HG02588 (cell line): Measurements from ENCODE around the gene CCDC27.
A peak's percentile ranks its signal among the peaks of the same experiment; 100 is the strongest.
"Not testable (repeated sequence)": the region's sequence is repeated elsewhere in the genome, so short reads cannot be mapped to it uniquely, and the experiment has no call there.

Experiments
- ATAC-seq: cut with Tn5 transposase; IDR thresholded peaks from one replicate; pipeline ENCODE4 v1.9.1; 2021; ENCODE audit warnings: mild to moderate bottlenecking, moderate library complexity; ENCODE audit not compliant: unreplicated experiment

CCDC27 gene

GRCh38 chr1:3788756-3789420 lies 36.6 kb downstream of the CCDC27 start:
- ATAC-seq = no peak

GRCh38 chr1:3789421-3790300 lies 37.4 kb downstream of the CCDC27 start:
- ATAC-seq = no peak

- no peak for ATAC-seq
Observed at GRCh38 chr1:3790500-3790923, 38.3 kb downstream of the CCDC27 start.

- ATAC-seq = no peak
Observed at GRCh38 chr1:3790952-3791351, 38.7 kb downstream of the CCDC27 start.

GRCh38 chr1:3795453-3796214 lies 43.4 kb downstream of the CCDC27 start:
- no peak for ATAC-seq

GRCh38 chr1:3796215-3797061 lies 44.2 kb downstream of the CCDC27 start, which contains the start of gene LRRC47:
LRRC47 (minus strand) TSS chr1:3796498; CDS start chr1:3796476, 22 bp downstream.
- ATAC-seq = peak; percentile 95

- no peak for ATAC-seq
Observed at GRCh38 chr1:3799976-3800685, 47.9 kb downstream of the CCDC27 start.

- ATAC-seq = not testable (repeated sequence)
Observed at GRCh38 chr1:3800795-3801194, 48.5 kb downstream of the CCDC27 start.

GRCh38 chr1:3803905-3804626 lies 51.8 kb downstream of the CCDC27 start:
- ATAC-seq = no peak

- not testable (repeated sequence) for ATAC-seq
Observed at GRCh38 chr1:3804627-3804944, 52.3 kb downstream of the CCDC27 start.

GRCh38 chr1:3805038-3805437 lies 52.8 kb downstream of the CCDC27 start:
- no peak for ATAC-seq

GRCh38 chr1:3807769-3808168 lies 55.5 kb downstream of the CCDC27 start:
- ATAC-seq = no peak

GRCh38 chr1:3809680-3810079 lies 57.4 kb downstream of the CCDC27 start:
- ATAC-seq = no peak

GRCh38 chr1:3810149-3810761 lies 58.0 kb downstream of the CCDC27 start:
- not testable (repeated sequence) for ATAC-seq

GRCh38 chr1:3811595-3811911 lies 59.3 kb downstream of the CCDC27 start:
- no peak for ATAC-seq

GRCh38 chr1:3814065-3814464 lies 61.8 kb downstream of the CCDC27 start:
- no peak for ATAC-seq

GRCh38 chr1:3814771-3815561 lies 62.7 kb downstream of the CCDC27 start:
- no peak for ATAC-seq
